ENCODE measurements around the gene IGFL4. TPM values are rescaled to one million over a fixed set of nuclear protein-coding genes. Genes with fewer than 3 reads are reported as not detected.

The IGFL4 gene
- total and polyA plus RNA-seq, 8 donors: 0.15 TPM; not detected in 7

DNA sequence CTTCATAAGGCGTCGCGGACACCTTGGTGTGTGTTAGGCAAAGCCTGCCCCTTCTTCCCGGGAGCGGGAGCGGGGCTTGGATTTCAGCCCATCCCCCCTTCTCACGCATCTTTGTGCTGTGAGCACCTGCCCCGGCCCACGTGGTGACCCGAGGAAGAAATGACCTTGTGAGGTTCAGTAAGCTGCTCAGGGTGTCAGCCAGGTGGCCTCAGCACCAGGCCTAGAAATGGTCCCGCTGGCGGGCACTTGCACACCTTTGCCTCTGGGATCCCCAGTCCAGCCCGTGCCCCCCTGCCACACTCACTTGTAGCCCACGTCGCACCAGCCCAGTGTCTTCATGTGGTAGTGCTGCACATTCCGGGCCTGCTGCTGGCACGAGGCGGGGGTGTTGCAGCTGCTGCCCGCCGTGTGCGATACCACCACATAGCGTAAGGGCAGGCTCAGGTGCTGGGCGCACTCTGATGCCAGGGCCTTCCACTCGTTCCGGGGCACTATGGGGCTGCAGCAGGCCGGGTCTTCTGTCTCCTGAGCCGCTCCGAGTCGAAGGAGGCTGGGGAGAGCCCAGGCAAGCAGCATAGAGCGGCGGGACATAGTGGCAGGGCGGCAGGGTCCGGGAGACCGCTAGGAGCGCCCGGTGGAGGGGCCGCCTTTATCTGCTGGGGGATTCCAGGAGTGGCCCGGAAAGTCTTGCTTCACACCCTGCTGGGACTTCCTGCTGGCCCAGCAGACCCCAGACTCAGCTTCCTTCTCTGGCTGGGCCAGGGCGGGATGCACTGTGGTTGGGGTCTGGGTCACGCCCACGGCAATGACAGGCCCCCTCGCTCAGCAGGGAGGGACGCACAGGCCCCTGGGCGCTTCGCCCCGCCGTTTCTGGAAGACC, 18.1 kb downstream of the IGFL4 start, which contains the start of gene PGLYRP1:
TSS of gene PGLYRP1 (minus strand) at position 623 of the 880 bp plus-strand sequence. CDS start at position 591, 32 bp downstream.
- Histone ChIP-seq H3K4me1 (peaks cover 0 to 10% (median 7%) of the 10 kb centered on the region in 4 donors), H3K4me3 (peak within 1 kb of the TSS in 1 of 4 donors; percentile 32), H3K9me3 (no peaks in the 10 kb centered on the region), H3K27ac (peak within 1 kb of the TSS in 2 of 5 donors; percentile 20 to 30), H3K36me3 (peaks cover 0 to 16% (median 7%) of the 10 kb centered on the region in 4 donors), H3K27me3 (peaks cover 9 to 56% (median 19%) of the 10 kb centered on the region in 3 donors)
- 28 to 37% (median 30%) methylated on average over 24 to 47 of the region's 47 CpGs for WGBS, 5 donors
- no peak for DNase-seq
- intact Hi-C loops (cut with DNase I; ENCODE audit: low total_unique reads): no loop called here
- TF ChIP-seq POLR2A (IDR thresholded peaks at IDR 0.05): no peak
- no peak for TF ChIP-seq EP300 (IDR thresholded peaks at IDR 0.05)

GRCh38 chr19:46022061-46022430, 18.8 kb downstream of the IGFL4 start:
- peak overlapping the region in 1 of 4 donors; percentile 32 for H3K4me3 ChIP-seq
- intact Hi-C loops (cut with DNase I; ENCODE audit: low total_unique reads): no loop called here
- WGBS, 5 donors: 37 to 52% (median 43%) methylated on average over 12 of the region's 12 CpGs
- H3K36me3 ChIP-seq: peaks cover 0 to 16% (median 7%) of the 10 kb centered on the region in 4 donors
- DNase-seq: no peak
- peaks cover 1 to 13% (median 8%) of the 10 kb centered on the region in 4 donors for H3K4me1 ChIP-seq
- H3K9me3 ChIP-seq: no peaks in the 10 kb centered on the region
- peaks cover 9 to 52% (median 19%) of the 10 kb centered on the region in 3 donors for H3K27me3 ChIP-seq
- H3K27ac ChIP-seq: no peak overlapping the region
- TF ChIP-seq POLR2A (IDR thresholded peaks at IDR 0.05): no peak
- no peak for TF ChIP-seq POLR2AphosphoS5 (IDR thresholded peaks at IDR 0.05)
- TF ChIP-seq EP300 (IDR thresholded peaks at IDR 0.05): no peak
- TF ChIP-seq CTCF (IDR thresholded peaks at IDR 0.05): no peak

- H3K27me3 ChIP-seq: peaks cover 9 to 48% (median 19%) of the 10 kb centered on the region in 3 donors
- H3K27ac ChIP-seq: no peak overlapping the region
- H3K36me3 ChIP-seq: peaks cover 0 to 16% (median 7%) of the 10 kb centered on the region in 4 donors
- H3K4me3 ChIP-seq: peak overlapping the region in 1 of 4 donors; percentile 32
- peak; percentile 46 to 58 for DNase-seq
- 26 to 46% (median 33%) methylated on average over 10 to 11 of the region's 11 CpGs for WGBS, 5 donors
- peaks cover 3 to 17% (median 13%) of the 10 kb centered on the region in 4 donors for H3K4me1 ChIP-seq
- intact Hi-C loops (cut with DNase I; ENCODE audit: low total_unique reads): no loop called here
- no peaks in the 10 kb centered on the region for H3K9me3 ChIP-seq
- TF ChIP-seq POLR2A (IDR thresholded peaks at IDR 0.05) (no peak), CTCF (IDR thresholded peaks at IDR 0.05) (peak in 1 of 7 experiments; percentile 12)
Measured at GRCh38 chr19:46021531-46022041, 19.2 kb downstream of the IGFL4 start.

- DNase-seq: no peak
- peaks cover 0 to 16% (median 7%) of the 10 kb centered on the region in 4 donors for H3K36me3 ChIP-seq
- no peaks in the 10 kb centered on the region for H3K9me3 ChIP-seq
- H3K27me3 ChIP-seq: peaks cover 7 to 45% (median 24%) of the 10 kb centered on the region in 3 donors
- intact Hi-C loops (cut with DNase I; ENCODE audit: low total_unique reads): no loop called here
- no peak overlapping the region for H3K4me3 ChIP-seq
- no peak overlapping the region for H3K27ac ChIP-seq
- no peak for TF ChIP-seq POLR2AphosphoS5 (IDR thresholded peaks at IDR 0.05)
- no peak for TF ChIP-seq CTCF (IDR thresholded peaks at IDR 0.05)
- TF ChIP-seq POLR2A (IDR thresholded peaks at IDR 0.05): no peak
- TF ChIP-seq EP300 (IDR thresholded peaks at IDR 0.05): no peak
- WGBS, 5 donors: 81 to 91% (median 88%) methylated on average over 6 to 7 of the region's 7 CpGs
- peaks cover 10 to 25% (median 21%) of the 10 kb centered on the region in 4 donors for H3K4me1 ChIP-seq
Measured at GRCh38 chr19:46020819-46021125, 20.0 kb downstream of the IGFL4 start.

Data from stomach (tissue), 9 donors.